ENCODE data around the gene MCC.

MCC gene

DNA sequence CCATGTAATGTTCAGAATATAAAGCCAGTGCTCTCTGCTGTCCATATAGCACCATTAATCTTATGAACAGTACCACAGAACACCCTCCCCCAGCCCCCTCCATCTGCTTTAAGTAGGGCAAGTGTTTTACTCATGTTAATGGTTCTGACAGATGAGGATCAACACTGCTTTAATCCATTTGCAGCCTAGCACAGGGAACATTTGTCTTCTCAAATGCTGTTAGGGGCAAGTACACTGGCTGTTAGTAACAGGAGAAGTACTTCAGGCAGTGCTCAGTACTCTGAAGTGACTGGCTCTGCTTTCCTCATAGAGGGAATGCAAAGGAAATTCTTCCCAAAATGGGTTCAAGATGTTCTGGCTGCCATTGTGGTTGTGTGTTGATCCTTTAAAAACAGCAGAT, 309.1 kb downstream of the MCC start:
- TF ChIP-seq, protein P1, sequence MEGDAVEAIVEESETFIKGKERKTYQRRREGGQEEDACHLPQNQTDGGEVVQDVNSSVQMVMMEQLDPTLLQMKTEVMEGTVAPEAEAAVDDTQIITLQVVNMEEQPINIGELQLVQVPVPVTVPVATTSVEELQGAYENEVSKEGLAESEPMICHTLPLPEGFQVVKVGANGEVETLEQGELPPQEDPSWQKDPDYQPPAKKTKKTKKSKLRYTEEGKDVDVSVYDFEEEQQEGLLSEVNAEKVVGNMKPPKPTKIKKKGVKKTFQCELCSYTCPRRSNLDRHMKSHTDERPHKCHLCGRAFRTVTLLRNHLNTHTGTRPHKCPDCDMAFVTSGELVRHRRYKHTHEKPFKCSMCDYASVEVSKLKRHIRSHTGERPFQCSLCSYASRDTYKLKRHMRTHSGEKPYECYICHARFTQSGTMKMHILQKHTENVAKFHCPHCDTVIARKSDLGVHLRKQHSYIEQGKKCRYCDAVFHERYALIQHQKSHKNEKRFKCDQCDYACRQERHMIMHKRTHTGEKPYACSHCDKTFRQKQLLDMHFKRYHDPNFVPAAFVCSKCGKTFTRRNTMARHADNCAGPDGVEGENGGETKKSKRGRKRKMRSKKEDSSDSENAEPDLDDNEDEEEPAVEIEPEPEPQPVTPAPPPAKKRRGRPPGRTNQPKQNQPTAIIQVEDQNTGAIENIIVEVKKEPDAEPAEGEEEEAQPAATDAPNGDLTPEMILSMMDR (IDR thresholded peaks at IDR 0.05; ENCODE audit: extremely low read depth, missing control alignments), result no peak
- DNase-seq (ENCODE audit: low spot score), result no peak

DNA sequence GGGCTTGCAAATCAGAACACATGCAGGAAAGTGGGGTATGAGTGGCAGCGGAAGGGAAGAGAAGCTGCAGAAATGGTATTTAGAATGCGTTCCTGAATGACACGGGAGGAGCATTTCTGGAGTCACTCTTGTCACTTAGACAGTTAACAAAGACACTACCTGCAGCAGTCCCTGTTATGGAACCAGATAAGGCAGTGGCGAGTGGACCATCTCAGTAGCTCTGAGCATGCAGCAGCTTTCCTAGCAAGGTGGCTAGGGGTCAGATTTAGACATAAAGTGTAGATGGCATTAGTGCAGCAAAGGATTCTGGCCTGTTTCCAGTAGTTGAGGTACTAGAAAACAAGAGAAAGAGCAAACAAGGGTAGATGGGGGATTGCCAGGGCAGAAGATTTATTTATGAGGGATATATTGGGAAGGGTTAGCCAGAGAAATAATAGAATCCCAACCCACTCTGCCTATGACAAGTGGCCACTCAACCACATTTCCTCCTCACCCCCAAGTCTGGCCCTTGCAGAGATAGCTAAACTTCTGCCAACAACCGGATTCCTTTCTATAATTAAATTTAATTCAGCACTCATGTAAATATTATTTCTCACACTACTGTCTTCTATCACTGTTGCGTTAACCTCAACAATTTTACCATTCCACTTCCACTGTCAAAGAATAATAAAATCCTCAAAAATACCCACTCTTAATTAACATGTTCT, 310.0 kb downstream of the MCC start:
- no peak for DNase-seq (ENCODE audit: low spot score)
- TF ChIP-seq, protein P1 (IDR thresholded peaks at IDR 0.05; ENCODE audit: extremely low read depth, missing control alignments), result no peak

DNA sequence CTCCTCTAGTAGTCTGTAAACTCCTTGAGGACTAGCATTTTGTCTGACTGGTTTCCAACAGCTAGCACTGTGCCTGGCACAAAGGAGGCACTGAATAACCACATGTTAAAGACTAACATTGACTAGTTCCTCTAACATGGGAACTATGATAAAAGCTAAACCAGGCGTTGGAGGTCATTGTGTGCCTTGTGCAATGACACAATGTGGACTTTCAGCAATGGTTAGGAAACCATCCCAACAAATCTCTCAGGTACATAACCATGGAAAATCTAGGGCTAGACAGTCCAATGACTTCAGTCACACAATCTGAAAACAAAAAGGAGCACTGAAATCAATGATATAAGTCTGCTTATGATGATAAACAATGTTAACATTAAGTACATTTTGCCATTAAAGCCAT, 311.0 kb downstream of the MCC start:
- TF ChIP-seq, protein P1 (IDR thresholded peaks at IDR 0.05; ENCODE audit: extremely low read depth, missing control alignments), result no peak
- no peak for DNase-seq (ENCODE audit: low spot score)

DNA sequence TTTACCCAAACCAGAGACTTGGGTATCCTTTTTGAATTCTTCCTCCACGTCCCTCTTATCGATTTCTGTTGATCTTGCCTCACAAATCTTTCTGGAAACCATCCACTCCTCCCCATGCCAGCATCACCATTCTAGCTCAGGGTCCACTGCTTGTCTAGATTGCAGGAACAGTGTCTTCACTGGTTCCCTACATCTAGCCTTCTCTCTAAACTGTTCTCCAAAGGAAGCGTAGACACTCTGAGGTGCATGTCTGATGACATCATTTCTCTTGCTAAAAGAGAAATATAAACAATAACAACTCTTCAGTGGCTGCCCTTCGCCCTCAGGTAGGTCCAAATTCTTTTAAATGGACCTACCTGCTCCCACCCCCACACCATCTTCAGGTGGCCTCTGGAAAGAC, 311.5 kb downstream of the MCC start:
- TF ChIP-seq, protein P1 (IDR thresholded peaks at IDR 0.05; ENCODE audit: extremely low read depth, missing control alignments), result no peak
- DNase-seq (ENCODE audit: low spot score), result no peak

GRCh38 chr5:113176196-113176595, 312.1 kb downstream of the MCC start:
- TF ChIP-seq, protein P1 (IDR thresholded peaks at IDR 0.05; ENCODE audit: extremely low read depth, missing control alignments), result no peak
- DNase-seq (ENCODE audit: low spot score), result no peak

- DNase-seq (ENCODE audit: low spot score), result no peak
- TF ChIP-seq, protein P1 (IDR thresholded peaks at IDR 0.05; ENCODE audit: extremely low read depth, missing control alignments), result no peak
These were observed 315.9 kb downstream of the MCC start for GRCh38 chr5:113172231-113172826.

DNA sequence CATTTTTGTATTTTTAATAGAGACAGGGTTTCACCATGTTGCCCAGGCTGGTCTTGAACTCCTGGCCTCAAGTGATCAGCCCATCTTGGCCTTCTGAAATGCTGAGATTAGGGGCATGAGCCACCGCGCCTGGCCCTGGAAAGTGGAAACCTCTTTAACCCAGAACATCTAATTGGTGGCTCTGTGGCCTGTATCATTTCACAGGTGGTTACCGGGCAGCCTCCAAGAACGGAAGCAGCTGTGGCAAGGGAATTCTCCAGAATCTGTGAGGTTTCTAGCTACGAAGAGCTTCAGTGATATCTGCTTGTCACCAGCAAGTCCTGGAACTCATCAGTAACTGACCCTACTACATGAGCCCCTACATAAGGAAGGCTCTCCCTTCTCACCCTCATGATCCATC, 316.7 kb downstream of the MCC start:
- TF ChIP-seq, protein P1 (IDR thresholded peaks at IDR 0.05; ENCODE audit: extremely low read depth, missing control alignments), result no peak
- DNase-seq (ENCODE audit: low spot score), result no peak

All from GM20000 (cell line).